HepG2 (cell line): ENCODE results near the gene MAP3K19. TPM values are rescaled to one million over a fixed set of nuclear protein-coding genes. Genes with fewer than 3 reads are reported as not detected.

Source experiments
- ATAC-seq: fragments of 200-7000 bp; cut with Tn5 transposase; 3 replicates; pipeline ENCODE4 v1.9.1; 2020; ENCODE audit warnings: mild to moderate bottlenecking, moderate library complexity
- BruUV-seq: library from RNA; stranded (reverse); fragments of 400-500 nt; replicated peaks from 2 replicates; lab custom pipeline; 2021; lab: Mats Ljungman, UMichigan
- CTCF ChIA-PET: fragments of 300-600 bp; formaldehyde crosslinking; extraction: SDS; loops from one replicate; lab custom pipeline; 2021; ENCODE audit warnings: low total read pairs, inconsistent platforms, low intra/inter-chr PET ratio; lab: Yijun Ruan, JAX
- POLR2A ChIA-PET: fragments of 350-600 bp; sonication (Branson Sonifier 250); formaldehyde crosslinking; loops from one replicate; lab custom pipeline; 2020; ENCODE audit warnings: antibody characterized with exemption, inconsistent platforms; lab: Yijun Ruan, JAX
- DNase-seq: peaks from one replicate; pipeline ENCODE4 v3.0.0-alpha.2; 2015; ENCODE audit warnings: low spot score
- FAIRE-seq: peaks from 3 replicates; lab custom pipeline; 2011; peaks lifted over from hg19 to GRCh38; lab: Jason Lieb, UNC
- H2AFZ ChIP-seq: one replicate; pipeline ENCODE4 v1.6.1; 2011; ENCODE audit warnings: low read length, inconsistent platforms
- H3K27ac ChIP-seq: fragments of 300-600 bp; 3 replicates; pipeline ENCODE4 v1.8.0; 2011; ENCODE audit warnings: mixed run types, mild to moderate bottlenecking, mixed read lengths, low read length, inconsistent platforms; ENCODE audit not compliant: insufficient read depth; ENCODE audit errors: extremely low read length
- H3K27me3 ChIP-seq, 2 experiments: fragments of 200-600 bp in 1 of 2; 2 replicates in 1 of 2; 3 replicates in 1 of 2; pipeline versions ENCODE4 v1.6.0 to v1.8.0; 2011; ENCODE audit warnings: low read length in 2 of 2, mild to moderate bottlenecking in 2 of 2, moderate library complexity in 2 of 2, inconsistent platforms in 1 of 2; ENCODE audit not compliant: insufficient read depth in 2 of 2, control insufficient read depth in 1 of 2
- H3K36me3 ChIP-seq, 2 experiments: fragments of 200-600 bp in 1 of 2; replicated peaks in 1 of 2; 2 replicates in 1 of 2; 3 replicates in 1 of 2; pipeline versions ENCODE4 v1.5.1 to v1.8.0; 2011; ENCODE audit warnings: low read length in 2 of 2, inconsistent platforms in 1 of 2; ENCODE audit not compliant: insufficient read depth in 2 of 2, control insufficient read depth in 1 of 2
- H3K4me1 ChIP-seq: 2 replicates; pipeline ENCODE4 v1.5.1; 2012; ENCODE audit warnings: low read length, inconsistent platforms; ENCODE audit not compliant: insufficient read depth
- H3K4me2 ChIP-seq: 2 replicates; pipeline ENCODE4 v1.6.0; 2011; ENCODE audit warnings: low read depth, low read length, inconsistent platforms
- H3K4me3 ChIP-seq, 3 experiments: fragments of 200-600 bp in 1 of 3; sonication (generic), shearing (Covaris generic) in 1 of 3; replicated peaks in 1 of 3; 2 replicates each; pipeline ENCODE4 v1.5.1; 2011 to 2016; ENCODE audit warnings: low read length in 3 of 3, inconsistent platforms in 2 of 3, low read depth in 2 of 3, mild to moderate bottlenecking in 2 of 3, control low read depth in 1 of 3, mixed read lengths in 1 of 3; ENCODE audit not compliant: insufficient read depth in 1 of 3
- H3K79me2 ChIP-seq: one replicate; pipeline ENCODE4 v1.6.1; 2011; ENCODE audit warnings: low read length, inconsistent platforms; ENCODE audit not compliant: insufficient read depth
- H3K9ac ChIP-seq: 2 replicates; pipeline ENCODE4 v1.6.0; 2011; ENCODE audit warnings: mild to moderate bottlenecking, low read depth, low read length, inconsistent platforms; ENCODE audit not compliant: insufficient read depth
- H3K9me3 ChIP-seq: 2 replicates; pipeline ENCODE4 v1.5.1; 2012; ENCODE audit warnings: mild to moderate bottlenecking, low read length
- H4K20me1 ChIP-seq: 2 replicates; pipeline ENCODE4 v1.6.0; 2011; ENCODE audit warnings: inconsistent platforms, mild to moderate bottlenecking, low read length, moderate library complexity; ENCODE audit not compliant: insufficient read depth
- HNF1A ChIP-seq, 2 experiments: sonication (generic) in 1 of 2; formaldehyde crosslinking in 1 of 2; IDR thresholded peaks; 2 replicates each; pipeline versions ENCODE4 v1.4.0 to v1.6.1; 2016 to 2020; ENCODE audit warnings: borderline replicate concordance in 1 of 2, low read depth in 1 of 2, mild to moderate bottlenecking in 1 of 2, missing genetic modification reagents in 1 of 2
- SSRP1 ChIP-seq: IDR thresholded peaks from 2 replicates; pipeline ENCODE4 v1.6.1; 2016; ENCODE audit warnings: control low read depth
- XRCC5 ChIP-seq: fragments of 200-400 bp; formaldehyde crosslinking; optimal IDR thresholded peaks from 2 replicates; pipeline ENCODE3; 2017; ENCODE audit warnings: mild to moderate bottlenecking, low read length
- ZNF276 ChIP-seq: sonication (generic); formaldehyde crosslinking; IDR thresholded peaks from 2 replicates; pipeline ENCODE4 v1.4.0; 2020; ENCODE audit warnings: mild to moderate bottlenecking, low read depth, missing genetic modification reagents
- in situ Hi-C: cut with HindIII; loops from 2 replicates; pipeline ENCODE4 v1.10.0; 2017; ENCODE audit warnings: low pct_unique_long_range_greater_than_20kb; ENCODE audit not compliant: extremely low pct_ligation_motif_present
- intact Hi-C: fragments of 100-400 bp; cut with micrococcal nuclease; formaldehyde crosslinking; loops from one replicate; pipeline ENCODE4 v1.10.0; 2022; ENCODE audit not compliant: unreplicated experiment
- polyA plus RNA-seq, 8 experiments: library from polyadenylated mRNA; depleted of rRNA in 3 of 8; stranded (reverse) in 7 of 8; unstranded in 1 of 8; fragments of >200 nt; fragmentation: Illumina TruSeq in 4 of 8; extraction: Trizol in 4 of 8; gene quantifications; 2 replicates each; pipeline versions ENCODE4 v1.2.1 to v1.2.3, GENCODE V29; 2011 to 2016; ENCODE audit warnings: low read depth in 4 of 8, missing spikeins in 1 of 8, mixed read lengths in 1 of 8; ENCODE audit not compliant: insufficient read depth in 1 of 8
- total RNA-seq, 5 experiments: library from RNA; depleted of rRNA; stranded (reverse); fragments of >200 nt; fragmentation: Illumina TruSeq; extraction: Trizol; gene quantifications; 2 replicates each; pipeline ENCODE4 v1.2.3, GENCODE V29; 2016; ENCODE audit warnings: low read depth in 1 of 5

The MAP3K19 gene
- total and polyA plus RNA-seq, 2 of the 13 experiments (the other 11 are each of a cell fraction or from before 2014, with no cell fraction given) = not detected

GRCh38 chr2:135059577-135059976, 12.3 kb upstream of the MAP3K19 start:
- ATAC-seq = no peak
- Histone ChIP-seq H3K4me2 (no peak overlapping the region), H3K27ac (no peak overlapping the region), H3K27me3 (no peaks in the 10 kb centered on the region), H3K9ac (no peak overlapping the region), H3K9me3 (no peaks in the 10 kb centered on the region), H3K79me2 (peaks cover 63% of the 10 kb centered on the region), H3K4me3 (no peak overlapping the region), H2AFZ (no peak overlapping the region), H3K4me1 (peaks cover 25% of the 10 kb centered on the region), H3K36me3 (peaks cover 9 to 35% of the 10 kb centered on the region in 2 experiments), H4K20me1 (no peaks in the 10 kb centered on the region)
- DNase-seq = no peak
- in situ Hi-C loops (no loop called here), intact Hi-C loops (loop anchor here (10.0 kb wide), 1 partner anchor 145 kb away; the partner anchor contains the start of gene CCNT2)
- CTCF ChIA-PET = no interaction called here
- no peak for FAIRE-seq
- POLR2A ChIA-PET = no interaction called here
- no TSS peak for BruUV-seq
- no peak for TF ChIP-seq HNF1A (IDR thresholded peaks at IDR 0.05; ENCODE audit: low read depth)
- TF ChIP-seq HNF1A (CRISPR knock-in tag; IDR thresholded peaks at IDR 0.05; ENCODE audit: borderline replicate concordance) = no peak
- TF ChIP-seq ZNF276 (CRISPR knock-in tag) = no peak
- no peak for TF ChIP-seq XRCC5
- no peak for TF ChIP-seq SSRP1 (CRISPR knock-in tag)
